OCI-LY7 (cell line): ENCODE measurements around the gene CYTH3.

Experiments
- EZH2phosphoT487 ChIP-seq: fragments of 200-600 bp; sonication (generic); IDR thresholded peaks from 2 replicates; pipeline ENCODE4 v1.6.1; 2018; ENCODE audit warnings: low read depth, borderline replicate concordance, mild to moderate bottlenecking, mixed run types, antibody characterized with exemption, low read length, moderate library complexity, mixed read lengths
- TF ChIP-seq, protein P1 (sequence below): fragments of 200-600 bp; sonication (generic); conservative IDR thresholded peaks from 2 replicates; pipeline ENCODE4 v1.5.1; 2014; ENCODE audit warnings: mild to moderate bottlenecking, antibody characterized with exemption, low read length, moderate library complexity, mixed read lengths

DNA sequence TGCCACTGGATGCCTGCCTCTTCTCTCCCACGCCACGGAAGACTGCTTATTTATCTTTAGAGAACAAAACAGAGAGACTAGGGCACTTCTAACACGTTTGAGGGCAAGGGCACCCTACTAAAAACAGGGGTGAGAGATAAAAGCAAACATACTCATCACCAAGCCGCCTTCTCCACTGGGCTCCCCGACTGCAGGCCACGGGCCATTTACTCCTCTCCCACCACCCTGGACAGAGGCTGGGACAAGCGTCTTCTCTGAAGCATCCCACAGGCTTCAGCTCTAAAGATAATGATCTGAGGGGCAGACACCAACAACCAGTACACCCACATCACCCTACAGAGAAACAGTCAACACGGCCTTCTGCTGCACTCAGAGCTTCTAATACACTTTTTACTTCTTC, 78.7 kb downstream of the CYTH3 start:
- TF ChIP-seq, protein P1, sequence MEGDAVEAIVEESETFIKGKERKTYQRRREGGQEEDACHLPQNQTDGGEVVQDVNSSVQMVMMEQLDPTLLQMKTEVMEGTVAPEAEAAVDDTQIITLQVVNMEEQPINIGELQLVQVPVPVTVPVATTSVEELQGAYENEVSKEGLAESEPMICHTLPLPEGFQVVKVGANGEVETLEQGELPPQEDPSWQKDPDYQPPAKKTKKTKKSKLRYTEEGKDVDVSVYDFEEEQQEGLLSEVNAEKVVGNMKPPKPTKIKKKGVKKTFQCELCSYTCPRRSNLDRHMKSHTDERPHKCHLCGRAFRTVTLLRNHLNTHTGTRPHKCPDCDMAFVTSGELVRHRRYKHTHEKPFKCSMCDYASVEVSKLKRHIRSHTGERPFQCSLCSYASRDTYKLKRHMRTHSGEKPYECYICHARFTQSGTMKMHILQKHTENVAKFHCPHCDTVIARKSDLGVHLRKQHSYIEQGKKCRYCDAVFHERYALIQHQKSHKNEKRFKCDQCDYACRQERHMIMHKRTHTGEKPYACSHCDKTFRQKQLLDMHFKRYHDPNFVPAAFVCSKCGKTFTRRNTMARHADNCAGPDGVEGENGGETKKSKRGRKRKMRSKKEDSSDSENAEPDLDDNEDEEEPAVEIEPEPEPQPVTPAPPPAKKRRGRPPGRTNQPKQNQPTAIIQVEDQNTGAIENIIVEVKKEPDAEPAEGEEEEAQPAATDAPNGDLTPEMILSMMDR, result no peak
- TF ChIP-seq EZH2phosphoT487, result no peak
